Testis (tissue), 3 donors: ENCODE data around the gene HSPA8. TPM values are rescaled to one million over a fixed set of nuclear protein-coding genes. Genes with fewer than 3 reads are reported as not detected.

Experiments used
- DNase-seq: peaks from one replicate; pipeline ENCODE4 v3.0.0-alpha.2; 2019
- H3K27ac ChIP-seq, 2 donors: fragments of 200-600 bp; sonication (generic); one replicate each; pipeline ENCODE4 v1.5.1; 2019
- H3K27me3 ChIP-seq: fragments of 200-600 bp; sonication (generic); one replicate; pipeline ENCODE4 v1.5.1; 2019
- H3K36me3 ChIP-seq: fragments of 200-600 bp; sonication (generic); one replicate; pipeline ENCODE4 v1.5.1; 2017; ENCODE audit warnings: low read depth; ENCODE audit errors: missing control alignments
- H3K4me1 ChIP-seq: fragments of 200-600 bp; sonication (generic); one replicate; pipeline ENCODE4 v1.5.1; 2019
- H3K4me3 ChIP-seq, 2 donors: fragments of 200-600 bp; sonication (generic); one replicate each; pipeline ENCODE4 v1.5.1; 2017 to 2019
- H3K9me3 ChIP-seq: fragments of 200-600 bp; sonication (generic); one replicate; pipeline ENCODE4 v1.5.1; 2017
- POLR2A ChIP-seq: fragments of 450-650 bp; IDR thresholded peaks from one replicate; pipeline ENCODE4 v1.6.1; 2017; ENCODE audit warnings: antibody characterized with exemption, mild to moderate bottlenecking, moderate library complexity
- WGBS, 2 donors: methylation state at CpG; one replicate each; pipeline ENCODE4 v1.1.5; 2018; 5-methylcytosine and 5-hydroxymethylcytosine counted together
- intact Hi-C: fragments of 100-400 bp; cut with DNase I; formaldehyde crosslinking; loops from one replicate; pipeline ENCODE4 v1.15.1; 2023; ENCODE audit warnings: low total_unique reads
- polyA plus RNA-seq: library from polyadenylated mRNA; stranded (reverse); fragments of 350-450 nt; fragmentation: Illumina TruSeq; extraction: RNeasy Lipid Tissue Mini Kit (QIAGEN cat#74804); gene quantifications from one replicate; pipeline ENCODE4 v1.2.3, GENCODE V29; 2014; ENCODE audit warnings: low read depth, low replicate concordance; ENCODE audit not compliant: insufficient read depth
- total RNA-seq, 2 donors: library from RNA; depleted of rRNA; stranded (reverse); fragments of >200 nt; gene quantifications; one replicate each; pipeline ENCODE4 v1.2.3, GENCODE V29; 2016
- TF ChIP-seq, protein P1 (sequence below), 3 experiments: fragments of 450-650 bp in 2 of 3; fragments of 200-600 bp in 1 of 3; sonication (generic) in 1 of 3; IDR thresholded peaks; one replicate each; pipeline ENCODE4 v1.5.1; 2016 to 2019; ENCODE audit warnings: antibody characterized with exemption in 3 of 3, mild to moderate bottlenecking in 2 of 3, moderate library complexity in 1 of 3

The HSPA8 gene
- total and polyA plus RNA-seq, 3 donors from 2014 or later, result 863 to 1,106 (median 1,081) TPM

GRCh38 chr11:123065621-123066020, 3.7 kb upstream of the HSPA8 start:
- Histone ChIP-seq H3K27me3 (no peaks in the 10 kb centered on the region), H3K4me1 (peaks cover 13% of the 10 kb centered on the region), H3K27ac (no peak overlapping the region), H3K4me3 (no peak overlapping the region), H3K36me3 (no peaks in the 10 kb centered on the region), H3K9me3 (no peaks in the 10 kb centered on the region)
- DNase-seq, result no peak
- 82 to 92% methylated on average over 2 of the region's 2 CpGs for WGBS, 2 donors
- intact Hi-C loops, result no loop called here
- TF ChIP-seq POLR2A, result no peak

DNA sequence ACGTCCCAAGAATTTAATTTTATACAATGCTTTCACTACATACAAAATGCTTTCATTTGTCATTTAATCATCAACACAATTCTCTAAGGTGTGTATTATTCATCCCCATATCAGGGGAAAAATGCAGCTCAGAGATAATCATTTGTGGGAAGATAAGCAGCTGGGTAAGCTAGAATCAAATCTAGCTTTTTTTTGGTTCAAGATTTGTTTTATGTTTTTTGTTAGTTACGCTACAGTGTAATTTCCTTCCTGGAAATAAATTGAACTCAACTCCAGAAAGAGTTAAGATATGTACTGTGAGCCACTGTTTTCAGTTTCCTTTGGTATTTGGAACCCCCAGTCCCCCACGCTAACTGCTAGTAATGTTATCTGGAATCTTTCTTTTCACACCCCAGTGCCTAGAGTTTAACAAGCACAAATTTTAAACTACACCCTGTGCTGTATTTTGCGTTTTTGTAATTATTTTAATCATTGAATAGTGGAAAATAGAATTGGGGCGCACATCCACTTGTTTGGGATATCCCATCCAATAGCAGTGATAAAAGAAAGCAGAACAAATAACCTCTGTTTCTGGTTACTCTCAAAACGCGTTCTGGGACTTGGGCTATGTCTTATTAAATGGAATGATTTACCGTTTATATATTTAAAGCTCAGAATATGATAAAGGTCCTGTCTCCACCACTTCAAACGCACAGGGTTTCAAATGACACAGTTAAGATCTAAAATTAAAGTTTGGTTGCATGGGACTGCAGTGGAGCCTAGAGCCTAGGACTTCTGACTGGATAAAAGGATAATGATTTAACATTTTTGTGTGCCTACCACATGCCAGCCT, 2.1 kb upstream of the HSPA8 start:
- Histone ChIP-seq H3K27ac (peak overlapping the region; percentile 100), H3K9me3 (no peaks in the 10 kb centered on the region), H3K4me1 (peaks cover 25% of the 10 kb centered on the region), H3K36me3 (no peaks in the 10 kb centered on the region), H3K4me3 (peak overlapping the region; percentile 93 to 96), H3K27me3 (no peaks in the 10 kb centered on the region)
- intact Hi-C loops, result no loop called here
- 6 to 17% methylated on average over 9 of the region's 9 CpGs for WGBS, 2 donors
- TF ChIP-seq, protein P1, sequence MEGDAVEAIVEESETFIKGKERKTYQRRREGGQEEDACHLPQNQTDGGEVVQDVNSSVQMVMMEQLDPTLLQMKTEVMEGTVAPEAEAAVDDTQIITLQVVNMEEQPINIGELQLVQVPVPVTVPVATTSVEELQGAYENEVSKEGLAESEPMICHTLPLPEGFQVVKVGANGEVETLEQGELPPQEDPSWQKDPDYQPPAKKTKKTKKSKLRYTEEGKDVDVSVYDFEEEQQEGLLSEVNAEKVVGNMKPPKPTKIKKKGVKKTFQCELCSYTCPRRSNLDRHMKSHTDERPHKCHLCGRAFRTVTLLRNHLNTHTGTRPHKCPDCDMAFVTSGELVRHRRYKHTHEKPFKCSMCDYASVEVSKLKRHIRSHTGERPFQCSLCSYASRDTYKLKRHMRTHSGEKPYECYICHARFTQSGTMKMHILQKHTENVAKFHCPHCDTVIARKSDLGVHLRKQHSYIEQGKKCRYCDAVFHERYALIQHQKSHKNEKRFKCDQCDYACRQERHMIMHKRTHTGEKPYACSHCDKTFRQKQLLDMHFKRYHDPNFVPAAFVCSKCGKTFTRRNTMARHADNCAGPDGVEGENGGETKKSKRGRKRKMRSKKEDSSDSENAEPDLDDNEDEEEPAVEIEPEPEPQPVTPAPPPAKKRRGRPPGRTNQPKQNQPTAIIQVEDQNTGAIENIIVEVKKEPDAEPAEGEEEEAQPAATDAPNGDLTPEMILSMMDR (IDR thresholded peaks at IDR 0.05), result no peak
- no peak for TF ChIP-seq POLR2A
- DNase-seq, result no peak

GRCh38 chr11:123062892-123063825, 1.2 kb upstream of the HSPA8 start:
- Histone ChIP-seq H3K27me3 (no peaks in the 10 kb centered on the region), H3K27ac (peak overlapping the region; percentile 100), H3K9me3 (no peaks in the 10 kb centered on the region), H3K36me3 (no peaks in the 10 kb centered on the region), H3K4me1 (peaks cover 30% of the 10 kb centered on the region), H3K4me3 (peak overlapping the region; percentile 93 to 96)
- peak; percentile 66 for DNase-seq
- 1 to 2% methylated on average over 27 to 37 of the region's 37 CpGs for WGBS, 2 donors
- TF ChIP-seq, protein P1 (IDR thresholded peaks at IDR 0.05), result no peak
- no peak for TF ChIP-seq POLR2A
- intact Hi-C loops, result no loop called here

DNA sequence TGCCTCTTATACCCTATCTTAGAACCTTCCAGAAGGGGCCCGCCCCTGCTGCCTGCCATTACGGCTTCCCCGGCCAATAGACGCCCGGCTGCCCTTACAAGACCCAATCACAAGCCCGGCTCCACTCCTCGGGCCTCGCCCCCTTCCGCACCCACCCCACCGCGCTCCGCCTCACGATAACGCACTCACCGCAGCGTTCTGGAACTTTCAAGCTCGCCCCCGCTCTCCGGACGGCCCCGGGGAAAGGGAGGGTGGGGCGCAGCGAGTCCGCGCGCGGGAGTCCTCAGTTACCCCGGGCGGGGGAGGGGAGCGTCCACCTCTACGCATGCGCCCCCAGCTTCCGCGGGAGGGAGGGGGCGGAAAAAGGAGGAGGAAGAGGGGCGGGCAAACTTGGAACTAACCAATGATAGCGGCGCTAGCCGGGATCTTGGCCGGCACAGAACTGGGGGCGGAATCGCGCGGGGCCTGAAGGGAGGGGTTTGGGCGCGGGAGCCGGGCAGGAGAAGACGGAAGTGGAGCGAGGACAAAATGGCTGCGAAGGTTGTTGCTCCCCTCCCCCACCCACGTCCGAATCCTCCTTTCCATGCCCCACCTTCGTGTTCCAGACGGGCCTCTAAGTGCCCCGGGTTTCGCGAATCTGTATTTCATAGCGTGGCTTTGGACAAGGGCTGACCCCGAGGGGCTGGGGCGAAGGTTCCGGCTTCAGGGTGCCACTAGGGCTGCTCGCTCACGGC, 389 bp upstream of the HSPA8 start:
- no peaks in the 10 kb centered on the region for H3K36me3 ChIP-seq
- peaks cover 30% of the 10 kb centered on the region for H3K4me1 ChIP-seq
- DNase-seq, result peak; percentile 99
- peak overlapping the region; percentile 93 to 96 for H3K4me3 ChIP-seq
- TF ChIP-seq, protein P1 (IDR thresholded peaks at IDR 0.05), result peak in 1 of 3 experiments; percentile 16
- TF ChIP-seq POLR2A, result peak; percentile 29
- 0 to 1% methylated on average over 27 to 63 of the region's 63 CpGs for WGBS, 2 donors
- H3K9me3 ChIP-seq, result no peaks in the 10 kb centered on the region
- peak overlapping the region; percentile 100 for H3K27ac ChIP-seq
- intact Hi-C loops, result no loop called here
- H3K27me3 ChIP-seq, result no peaks in the 10 kb centered on the region
